ENCODE data around the gene SLCO4A1. TPM values are rescaled to one million over a fixed set of nuclear protein-coding genes. Genes with fewer than 3 reads are reported as not detected.
A peak's percentile ranks its signal among the peaks of the same experiment; 100 is the strongest.

Gene SLCO4A1
- total RNA-seq, 1 experiment from 2014 or later, result 48.8 TPM

DNA sequence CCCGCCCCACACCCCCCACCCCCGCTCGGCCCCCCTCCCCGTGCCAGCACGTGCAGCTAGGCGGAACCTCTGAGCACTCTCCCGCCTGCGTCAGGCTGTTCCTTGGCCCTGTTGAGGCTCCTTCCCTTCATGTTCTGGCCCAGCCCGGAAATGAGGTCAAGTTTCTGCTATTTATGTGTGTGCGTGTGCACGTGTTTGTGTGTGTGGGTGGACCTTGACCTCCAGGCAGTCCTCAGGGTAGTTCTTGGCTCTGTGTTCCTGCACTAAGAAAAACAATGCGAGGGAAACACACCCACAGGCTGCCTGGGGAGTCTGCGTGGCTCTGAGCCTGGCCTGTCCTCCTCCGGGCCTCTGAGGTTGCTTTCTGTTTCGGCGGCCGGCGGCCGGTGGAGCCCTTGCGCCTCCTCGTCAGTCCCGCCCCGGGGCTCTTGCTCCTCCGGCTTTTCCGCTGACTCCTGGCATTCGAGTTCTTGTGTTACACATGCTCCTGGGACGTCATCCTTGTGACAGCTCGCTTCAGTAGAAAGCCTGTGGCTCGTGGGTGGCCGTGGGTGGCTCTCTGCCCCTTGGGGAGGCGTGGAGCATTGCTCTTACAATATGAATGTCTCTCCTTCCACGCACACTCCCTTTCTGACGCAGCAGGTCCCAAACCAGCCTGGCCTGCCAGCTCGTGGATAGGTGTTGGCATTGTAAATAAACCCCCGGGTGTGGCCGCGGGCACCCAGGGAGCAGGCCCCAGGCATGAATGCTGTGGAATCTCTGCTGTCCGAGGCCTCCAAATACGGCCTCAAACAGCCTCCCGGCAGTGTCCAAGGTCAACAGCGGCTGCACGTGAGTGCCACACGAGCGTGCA lies 10.0 kb downstream of the SLCO4A1 start:
- Histone ChIP-seq H3K4me1 (ENCODE audit: insufficient read depth, low read length, poor library complexity, severe bottlenecking) (peaks cover 52% of the 10 kb centered on the region), H3K27me3 (replicated peaks; ENCODE audit: insufficient read depth, low read depth, low read length, poor library complexity) (no peaks in the 10 kb centered on the region), H3K9me3 (ENCODE audit: low read depth, low read length, poor library complexity, severe bottlenecking) (no peaks in the 10 kb centered on the region), H3K4me3 (ENCODE audit: low read depth, low read length, poor library complexity, severe bottlenecking) (no peak overlapping the region), H3K27ac (ENCODE audit: low read depth, low read length, poor library complexity, severe bottlenecking) (peak overlapping the region; percentile 69), H3K36me3 (ENCODE audit: insufficient read depth, low read length, poor library complexity, severe bottlenecking) (peaks cover 12% of the 10 kb centered on the region)
- intact Hi-C loops (cut with micrococcal nuclease; ENCODE audit: unreplicated experiment), result no loop called here
- no TSS peak for BruUV-seq (replicated peaks)
- TF ChIP-seq EZH2 (IDR thresholded peaks at IDR 0.05; ENCODE audit: borderline replicate concordance, low read depth, low read length, poor library complexity, severe bottlenecking), result no peak
- TF ChIP-seq CTCF (conservative IDR thresholded peaks at IDR 0.05; ENCODE audit: low read depth, low read length), result no peak
- peak; percentile 66 for DNase-seq (ENCODE audit: low spot score)
- ChIA-PET CTCF (no interaction called here), POLR2A (ENCODE audit: low non-redundant PET) (no interaction called here)

DNA sequence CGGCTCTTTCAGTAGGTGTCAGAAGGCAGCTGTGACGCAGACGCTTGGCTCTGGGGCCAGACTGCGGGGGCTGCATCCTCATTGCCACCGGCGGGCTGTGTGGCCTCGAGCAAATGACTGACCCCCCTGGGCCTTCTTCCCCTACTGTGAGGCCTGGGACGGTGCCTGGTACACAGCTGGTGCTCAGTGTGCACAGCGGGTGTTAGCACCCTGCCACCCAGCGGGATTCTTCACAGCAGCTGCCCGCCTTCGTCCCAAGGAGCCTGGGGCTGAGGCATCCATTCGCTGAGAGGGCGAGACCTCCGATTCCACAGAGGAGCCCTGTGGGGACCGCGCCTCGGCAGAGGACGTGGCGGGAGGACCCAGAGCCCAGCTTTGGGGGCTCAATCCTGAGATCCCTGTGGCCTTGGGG lies 10.6 kb downstream of the SLCO4A1 start:
- DNase-seq (ENCODE audit: low spot score), result no peak
- Histone ChIP-seq H3K27ac (ENCODE audit: low read depth, low read length, poor library complexity, severe bottlenecking) (peak overlapping the region; percentile 69), H3K27me3 (replicated peaks; ENCODE audit: insufficient read depth, low read depth, low read length, poor library complexity) (no peaks in the 10 kb centered on the region), H3K36me3 (ENCODE audit: insufficient read depth, low read length, poor library complexity, severe bottlenecking) (peaks cover 12% of the 10 kb centered on the region), H3K4me3 (ENCODE audit: low read depth, low read length, poor library complexity, severe bottlenecking) (no peak overlapping the region), H3K4me1 (ENCODE audit: insufficient read depth, low read length, poor library complexity, severe bottlenecking) (peaks cover 52% of the 10 kb centered on the region), H3K9me3 (ENCODE audit: low read depth, low read length, poor library complexity, severe bottlenecking) (no peaks in the 10 kb centered on the region)
- intact Hi-C loops (cut with micrococcal nuclease; ENCODE audit: unreplicated experiment), result no loop called here
- BruUV-seq (replicated peaks), result no TSS peak
- ChIA-PET CTCF (no interaction called here), POLR2A (ENCODE audit: low non-redundant PET) (no interaction called here)
- TF ChIP-seq CTCF (conservative IDR thresholded peaks at IDR 0.05; ENCODE audit: low read depth, low read length) (no peak), EZH2 (IDR thresholded peaks at IDR 0.05; ENCODE audit: borderline replicate concordance, low read depth, low read length, poor library complexity, severe bottlenecking) (no peak)

GRCh38 chr20:62653373-62653772 lies 11.1 kb downstream of the SLCO4A1 start:
- CTCF ChIA-PET, result no interaction called here
- POLR2A ChIA-PET (ENCODE audit: low non-redundant PET), result no interaction called here
- Histone ChIP-seq H3K27ac (ENCODE audit: low read depth, low read length, poor library complexity, severe bottlenecking) (peak overlapping the region; percentile 69), H3K4me3 (ENCODE audit: low read depth, low read length, poor library complexity, severe bottlenecking) (no peak overlapping the region), H3K36me3 (ENCODE audit: insufficient read depth, low read length, poor library complexity, severe bottlenecking) (peaks cover 12% of the 10 kb centered on the region), H3K9me3 (ENCODE audit: low read depth, low read length, poor library complexity, severe bottlenecking) (no peaks in the 10 kb centered on the region), H3K4me1 (ENCODE audit: insufficient read depth, low read length, poor library complexity, severe bottlenecking) (peaks cover 47% of the 10 kb centered on the region), H3K27me3 (replicated peaks; ENCODE audit: insufficient read depth, low read depth, low read length, poor library complexity) (no peaks in the 10 kb centered on the region)
- no peak for DNase-seq (ENCODE audit: low spot score)
- BruUV-seq (replicated peaks), result no TSS peak
- TF ChIP-seq CTCF (conservative IDR thresholded peaks at IDR 0.05; ENCODE audit: low read depth, low read length) (no peak), EZH2 (IDR thresholded peaks at IDR 0.05; ENCODE audit: borderline replicate concordance, low read depth, low read length, poor library complexity, severe bottlenecking) (no peak)
- intact Hi-C loops (cut with micrococcal nuclease; ENCODE audit: unreplicated experiment), result no loop called here
